RWPE1 (cell line): ENCODE data around the gene ZRANB1.

Experiments used
- CTCF ChIA-PET: fragments of 350-600 bp; sonication (Branson Sonifier 250); formaldehyde crosslinking; extraction: SDS; loops from one replicate; lab custom pipeline; 2021; lab: Yijun Ruan, JAX
- POLR2A ChIA-PET: fragments of 400-600 bp; formaldehyde crosslinking; extraction: SDS; loops from one replicate; lab custom pipeline; 2020; ENCODE audit warnings: antibody characterized with exemption; ENCODE audit not compliant: low non-redundant PET; lab: Yijun Ruan, JAX
- DNase-seq: peaks from one replicate; pipeline ENCODE4 v3.0.0; 2012; ENCODE audit warnings: low spot score
- H3K27ac ChIP-seq: fragments of 450-650 bp; 2 replicates; pipeline ENCODE4 v1.5.1; 2017
- CTCF ChIP-seq: fragments of 450-650 bp; conservative IDR thresholded peaks from 2 replicates; pipeline ENCODE4 v1.5.1; 2017; ENCODE audit warnings: low read depth, mild to moderate bottlenecking

ZRANB1 gene

GRCh38 chr10:124944982-124945381, 3.1 kb downstream of the ZRANB1 start:
- ChIA-PET CTCF (no interaction called here), POLR2A (no interaction called here)
- no peak overlapping the region for H3K27ac ChIP-seq
- DNase-seq: no peak
- TF ChIP-seq CTCF: no peak

DNA sequence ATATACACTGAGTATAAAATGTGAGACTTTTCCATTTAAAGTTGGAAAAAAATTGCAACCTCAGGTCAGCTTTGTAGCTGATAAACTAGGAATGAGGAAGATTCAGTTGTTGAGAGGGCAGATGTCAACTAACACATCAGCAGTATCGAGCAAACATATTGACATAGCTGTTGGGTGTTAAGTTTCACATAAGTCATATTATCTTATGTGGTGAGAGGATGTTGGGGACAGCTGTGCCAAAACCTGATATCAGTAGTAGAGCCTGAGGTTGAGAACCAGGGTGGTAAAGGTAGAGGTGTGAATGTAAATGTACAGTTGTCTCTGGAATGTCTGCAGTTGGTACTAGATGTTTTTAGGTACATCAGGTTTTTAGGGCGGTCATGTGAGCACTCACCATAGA, 5.0 kb downstream of the ZRANB1 start:
- DNase-seq: no peak
- CTCF ChIA-PET: interaction anchor here (0.6 to 0.7 kb wide), 2 partner anchors 46 to 120 kb away, joined by 3 to 4 read pairs; no protein-coding TSS in a partner anchor
- POLR2A ChIA-PET: no interaction called here
- no peak overlapping the region for H3K27ac ChIP-seq
- TF ChIP-seq CTCF: no peak

GRCh38 chr10:124949543-124949942, 7.6 kb downstream of the ZRANB1 start:
- no peak for DNase-seq
- ChIA-PET POLR2A (no interaction called here), CTCF (interaction anchor here (1.0 kb wide), 1 partner anchor 10 kb away, joined by 3 read pairs; no protein-coding TSS in a partner anchor)
- TF ChIP-seq CTCF: no peak
- H3K27ac ChIP-seq: no peak overlapping the region

DNA sequence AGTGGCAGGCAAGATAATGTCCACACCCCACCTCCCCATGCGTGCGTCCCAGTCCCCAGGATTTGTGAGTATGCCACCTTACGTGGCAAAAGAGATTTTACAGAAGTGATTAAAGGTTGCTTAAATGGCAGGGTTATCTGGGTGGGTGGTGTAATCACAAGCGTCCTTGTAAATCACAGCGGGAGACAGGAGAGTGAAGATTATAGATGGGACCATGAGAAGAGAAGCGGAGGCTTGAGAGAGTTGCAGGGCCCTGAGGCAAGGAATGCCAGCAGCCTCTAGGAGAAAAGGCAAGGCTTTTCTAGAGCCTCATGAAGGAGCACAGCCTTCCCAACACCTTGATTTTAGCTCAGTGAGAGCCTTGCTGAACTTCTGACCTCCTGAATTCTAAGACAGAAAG, 10.2 kb downstream of the ZRANB1 start:
- DNase-seq: no peak
- no peak overlapping the region for H3K27ac ChIP-seq
- ChIA-PET CTCF (no interaction called here), POLR2A (interaction anchor here (0.7 kb wide), 1 partner anchor 35 kb away, joined by 3 read pairs; no protein-coding TSS in a partner anchor)
- no peak for TF ChIP-seq CTCF

GRCh38 chr10:124953421-124953820, 11.5 kb downstream of the ZRANB1 start:
- H3K27ac ChIP-seq: no peak overlapping the region
- POLR2A ChIA-PET: no interaction called here
- CTCF ChIA-PET: no interaction called here
- no peak for DNase-seq
- TF ChIP-seq CTCF: no peak

DNA sequence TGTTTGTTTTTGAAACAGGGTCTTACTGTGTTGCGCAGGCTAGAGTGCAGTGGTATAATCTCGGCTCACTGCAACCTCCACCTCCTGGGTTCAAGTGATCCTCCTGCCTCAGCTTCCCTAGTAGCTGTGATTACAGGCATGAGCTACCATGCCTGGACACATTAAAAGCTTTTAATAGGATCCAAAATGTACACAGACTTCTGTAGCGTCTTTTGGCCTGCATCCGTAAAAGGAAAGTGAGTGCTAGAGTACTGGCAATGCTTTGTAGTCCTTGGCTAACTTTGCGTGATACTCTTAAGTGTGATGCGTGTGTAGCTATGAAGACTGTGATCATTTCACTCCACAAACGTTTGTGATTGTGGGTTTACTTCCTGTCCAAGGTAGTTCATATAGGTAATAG, 13.3 kb downstream of the ZRANB1 start:
- H3K27ac ChIP-seq: no peak overlapping the region
- no peak for TF ChIP-seq CTCF
- CTCF ChIA-PET: interaction anchor here (0.6 to 0.7 kb wide), 3 partner anchors 46 to 338 kb away, joined by 3 to 4 read pairs (median 3); no protein-coding TSS in a partner anchor
- POLR2A ChIA-PET: no interaction called here
- DNase-seq: no peak
